ENCODE results near the gene CPS1.

Gene CPS1

DNA sequence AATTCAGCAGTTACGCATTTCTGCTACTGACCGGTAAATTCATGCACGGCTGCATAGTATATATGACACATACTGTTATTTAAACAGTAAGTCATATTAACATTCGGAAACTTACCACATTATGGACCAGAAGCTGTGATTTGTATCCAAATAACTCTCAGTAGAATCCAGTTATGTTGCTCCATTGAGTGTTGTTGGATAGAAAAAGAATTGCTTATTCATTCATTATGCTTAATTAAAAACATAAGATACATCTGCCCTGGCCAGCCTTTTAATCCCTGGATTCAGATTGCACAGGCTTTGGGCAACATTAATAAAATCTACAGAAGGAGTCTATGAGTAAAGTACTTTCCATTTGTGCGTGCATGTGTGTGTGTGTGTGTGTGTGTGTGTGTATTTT, 111.3 kb downstream of the CPS1 start:
- no peak for DNase-seq (ENCODE audit: insufficient read length, low spot score)
- FAIRE-seq, result no peak

- DNase-seq (ENCODE audit: insufficient read length, low spot score) (no peak), FAIRE-seq (no peak)
Observed at GRCh38 chr2:210671065-210671464, 114.7 kb downstream of the CPS1 start.

DNA sequence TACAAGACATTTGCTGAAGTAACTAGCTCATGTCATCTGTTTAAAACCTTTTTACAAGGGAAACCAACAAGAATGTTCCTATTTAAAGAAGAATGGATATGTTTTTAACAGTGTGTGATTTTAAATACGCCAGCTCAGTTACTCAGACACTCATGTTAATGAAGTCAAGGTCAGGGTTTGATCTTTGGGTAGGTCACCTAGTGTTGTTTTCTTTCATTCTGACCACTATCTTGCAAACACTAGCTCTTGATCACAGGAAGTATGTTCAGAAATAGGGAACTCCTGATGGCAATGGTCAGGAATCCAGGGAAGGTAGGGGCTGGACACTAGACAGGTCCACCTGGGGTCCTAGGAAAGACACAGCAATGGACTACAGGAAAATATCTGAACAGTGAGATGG, 116.7 kb downstream of the CPS1 start:
- FAIRE-seq, result no peak
- DNase-seq (ENCODE audit: insufficient read length, low spot score), result no peak

DNA sequence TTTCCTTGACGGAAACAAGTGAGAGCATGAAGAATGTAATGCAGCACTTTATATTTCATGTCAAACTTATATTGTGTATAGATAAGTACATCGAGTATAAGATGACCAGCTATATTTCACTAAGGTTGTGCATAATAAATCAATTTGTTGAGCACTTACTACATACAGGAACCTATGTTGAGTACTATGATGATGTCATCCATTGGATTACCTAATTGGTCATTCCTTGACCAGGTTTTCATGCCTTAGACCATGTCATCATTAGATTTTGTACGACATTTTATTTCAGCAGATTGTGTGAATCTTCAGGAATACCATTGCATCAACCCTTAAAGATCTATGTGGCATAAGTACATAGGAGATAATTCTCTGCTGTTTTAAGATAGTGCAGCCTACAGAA, 119.7 kb downstream of the CPS1 start:
- no peak for FAIRE-seq
- no peak for DNase-seq (ENCODE audit: insufficient read length, low spot score)

DNA sequence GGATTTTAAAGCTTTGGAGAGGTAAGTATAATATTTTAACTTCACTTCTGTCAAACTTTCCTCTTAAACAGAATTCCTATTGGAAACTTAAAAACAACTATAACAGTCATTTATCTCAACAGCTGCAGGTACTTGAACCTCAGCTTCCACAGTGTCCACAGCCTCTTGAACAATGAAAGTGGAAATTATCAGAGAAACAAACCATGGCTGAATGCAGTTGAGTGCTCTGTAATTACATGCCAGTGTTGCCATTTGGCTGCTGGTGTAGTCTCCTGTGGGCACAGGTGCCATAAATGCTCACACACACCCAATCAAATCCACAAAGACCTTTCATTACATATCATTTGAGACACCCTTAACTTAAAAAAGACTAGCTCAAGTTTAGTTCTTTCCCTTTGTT, 125.1 kb downstream of the CPS1 start:
- DNase-seq (ENCODE audit: insufficient read length, low spot score) (no peak), FAIRE-seq (no peak)

DNA sequence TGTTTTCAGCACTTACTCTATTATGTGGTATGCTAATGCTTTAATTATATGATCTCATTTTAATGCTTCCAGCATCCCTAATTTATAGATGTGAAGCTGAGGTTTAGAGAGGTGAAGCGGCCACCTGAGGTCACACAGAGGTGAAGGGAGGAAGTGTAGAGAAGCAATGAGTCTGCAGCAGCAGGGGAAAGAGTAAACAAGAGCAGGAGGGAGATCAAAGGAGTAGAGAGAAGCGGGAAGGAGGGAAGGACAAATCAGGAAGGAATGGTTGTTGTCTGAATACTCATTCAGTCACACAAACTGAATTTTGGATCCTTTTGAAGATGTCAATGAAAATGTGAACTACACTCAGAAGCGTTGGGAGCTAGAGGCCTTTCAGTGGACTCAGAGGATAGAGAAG, 130.0 kb downstream of the CPS1 start:
- DNase-seq (ENCODE audit: insufficient read length, low spot score), result no peak
- FAIRE-seq, result no peak

DNA sequence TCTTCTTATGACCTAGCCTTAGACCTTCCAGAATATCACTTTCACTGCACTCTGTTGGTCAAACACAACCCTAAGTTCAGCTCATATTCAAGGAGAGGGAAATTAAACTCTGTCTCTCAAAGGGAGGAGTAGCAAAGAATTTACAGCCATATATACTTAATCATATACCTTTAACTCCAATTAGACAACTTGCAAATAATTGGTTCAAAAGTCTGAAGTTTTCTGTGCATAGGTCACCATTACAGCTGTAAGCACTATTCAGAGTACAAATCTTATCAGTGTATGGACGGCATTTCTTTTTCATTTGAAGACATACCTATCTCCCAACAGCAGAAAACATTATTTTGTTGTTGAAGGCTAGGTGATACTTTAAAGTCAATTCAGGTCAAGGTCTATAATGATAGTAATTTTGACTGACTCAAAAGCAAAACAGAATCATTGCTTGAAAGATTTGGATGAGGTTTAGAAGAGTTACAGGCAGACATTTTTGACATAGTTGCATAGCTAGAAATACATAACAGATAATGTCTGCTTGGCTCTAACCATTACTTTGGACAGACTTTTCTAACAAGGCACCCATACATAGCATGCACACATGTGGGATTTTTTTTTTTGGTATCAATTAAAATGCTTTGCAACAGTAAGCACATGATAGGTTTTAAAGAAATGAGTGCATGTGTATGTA, 131.5 kb downstream of the CPS1 start:
- DNase-seq (ENCODE audit: insufficient read length, low spot score) (no peak), FAIRE-seq (no peak)

DNA sequence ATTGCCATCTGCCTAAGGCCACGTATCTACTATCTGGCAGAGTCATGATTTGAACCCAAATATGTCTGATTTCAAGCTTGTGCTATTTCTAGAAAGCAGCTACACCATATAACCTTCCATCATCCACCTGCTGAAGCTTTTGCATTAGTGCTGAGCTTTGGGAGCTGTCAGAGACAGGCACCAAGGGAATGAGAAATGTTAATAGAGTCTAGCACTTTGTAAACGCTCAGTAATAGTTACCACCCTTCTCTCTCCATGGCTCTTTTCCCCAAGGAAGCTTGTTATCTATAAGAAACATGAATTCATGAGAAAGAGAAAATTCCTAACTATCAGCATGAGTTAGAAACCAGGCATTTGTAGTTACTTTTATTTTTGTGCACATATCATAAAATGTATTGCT, 151.5 kb downstream of the CPS1 start:
- no peak for FAIRE-seq
- no peak for DNase-seq (ENCODE audit: insufficient read length, low spot score)

DNA sequence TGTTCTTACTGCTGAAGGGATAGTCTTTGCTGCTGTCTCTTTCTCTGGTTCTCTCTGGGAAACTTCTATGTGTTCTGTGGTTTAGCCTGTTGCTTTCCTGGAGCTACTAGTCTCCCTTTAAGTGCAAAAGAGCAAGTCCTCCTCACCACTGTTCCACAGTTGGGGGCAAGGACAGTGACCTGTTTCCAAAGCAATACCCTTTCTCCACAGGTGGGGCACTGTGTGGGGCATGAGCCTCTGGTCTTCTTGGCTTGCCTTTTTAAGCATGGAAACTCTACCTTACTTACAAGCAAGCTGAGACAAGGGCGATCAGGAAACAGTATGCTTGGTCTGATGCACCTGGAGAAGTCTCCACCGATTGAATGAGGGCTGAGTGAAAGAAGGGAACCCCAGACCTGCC, 156.7 kb downstream of the CPS1 start:
- FAIRE-seq (no peak), DNase-seq (ENCODE audit: insufficient read length, low spot score) (no peak)

DNA sequence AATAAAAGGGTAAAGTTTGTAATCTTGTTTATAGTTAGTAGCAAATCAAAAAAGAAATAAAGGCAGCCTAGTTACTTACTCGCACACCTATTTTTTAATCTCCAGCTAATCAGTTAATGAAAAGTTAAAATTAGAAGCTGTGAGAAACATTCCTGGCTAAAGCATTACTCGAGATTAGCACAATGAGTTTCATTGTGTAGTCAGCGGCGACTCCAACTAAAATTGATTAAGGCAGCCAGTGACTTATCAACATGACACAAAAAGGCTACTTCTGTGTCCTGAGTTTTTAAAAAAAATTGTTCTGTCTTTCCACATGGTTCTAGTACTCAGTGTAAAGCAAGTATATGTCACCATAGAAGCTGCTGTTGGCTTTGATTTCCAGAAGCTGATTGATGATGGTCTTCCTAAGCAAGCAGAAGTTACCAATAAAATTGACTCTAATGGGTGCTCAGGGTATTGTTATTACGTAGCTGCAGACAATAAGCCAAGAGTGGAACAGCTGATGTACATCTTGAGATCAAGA, 159.2 kb downstream of the CPS1 start:
- no peak for DNase-seq (ENCODE audit: insufficient read length, low spot score)
- FAIRE-seq, result no peak

DNA sequence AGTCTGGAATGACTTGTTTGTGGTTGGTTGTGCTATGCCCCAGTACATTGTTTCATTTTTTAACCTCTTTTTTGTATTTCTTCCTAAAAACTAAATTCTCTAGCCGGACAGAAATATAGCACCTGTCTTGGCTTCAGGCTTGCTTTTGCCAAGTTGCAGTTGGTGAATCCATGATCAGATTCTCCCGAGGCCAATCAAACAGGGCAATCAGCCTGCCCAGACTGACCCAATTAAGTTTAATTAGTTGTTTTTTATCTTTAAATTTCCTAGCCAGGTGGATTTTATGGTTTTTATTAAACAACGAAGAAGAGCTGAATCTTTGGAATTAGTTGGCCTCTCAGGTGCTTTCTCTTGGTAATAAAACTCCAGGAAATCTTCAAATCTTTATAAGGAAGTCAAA, 162.1 kb downstream of the CPS1 start:
- DNase-seq (ENCODE audit: insufficient read length, low spot score) (no peak), FAIRE-seq (no peak)

DNA sequence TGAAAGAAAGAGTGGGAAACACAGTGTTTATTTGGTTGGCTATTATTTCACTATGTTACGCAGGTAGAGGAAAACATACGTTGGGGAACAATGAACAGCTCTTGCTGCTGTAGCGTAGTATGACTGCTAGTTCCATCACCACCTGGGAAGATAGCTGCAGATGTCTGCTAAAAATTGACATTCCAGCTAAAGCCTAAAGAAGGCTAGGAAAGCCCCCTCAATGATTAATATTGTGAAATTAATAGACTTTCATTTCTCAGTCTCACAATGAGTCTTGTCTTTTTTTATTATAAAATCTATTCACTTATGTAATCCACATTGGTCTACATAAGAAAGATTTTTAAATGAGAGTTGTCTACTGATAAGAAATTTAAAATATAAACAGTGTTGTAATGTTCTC, 165.7 kb downstream of the CPS1 start:
- DNase-seq (ENCODE audit: insufficient read length, low spot score) (no peak), FAIRE-seq (no peak)

DNA sequence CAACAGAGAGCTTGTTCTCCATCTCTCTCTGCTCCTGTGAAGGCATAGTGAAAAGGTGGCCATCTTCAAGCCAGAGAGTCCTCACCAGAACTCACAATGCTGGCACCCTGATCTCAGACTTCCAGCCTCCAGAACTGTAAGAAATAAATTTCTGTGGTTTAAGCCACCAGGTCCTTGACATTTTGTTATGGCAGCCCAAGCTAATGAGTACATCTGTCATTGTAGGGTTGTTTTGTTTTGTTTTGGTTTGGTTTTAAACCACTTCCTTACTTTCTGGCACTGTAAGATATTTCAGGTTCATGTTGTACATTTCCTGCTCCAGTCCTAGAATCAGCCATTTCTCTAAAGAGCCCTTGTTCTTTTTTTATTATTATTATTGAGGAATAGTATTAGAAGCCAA, 171.2 kb downstream of the CPS1 start:
- DNase-seq (ENCODE audit: insufficient read length, low spot score) (no peak), FAIRE-seq (no peak)
